Activated naive CD8-positive, alpha-beta T cell treated with anti-CD3 and anti-CD28 coated beads, Interleukin-2, amount 10 ng/mL, durations not matched to agents 7 days and 5 days (primary cell): Measurements from ENCODE around the gene MBD5. TPM values are rescaled to one million over a fixed set of nuclear protein-coding genes. Genes with fewer than 3 reads are reported as not detected.
"Not testable (repeated sequence)": the region's sequence is repeated elsewhere in the genome, so short reads cannot be mapped to it uniquely, and the experiment has no call there.

Source experiments
- ATAC-seq: fragments of 150-1000 bp; cut with Tn5 transposase; one replicate; pipeline ENCODE4 v1.10.0; 2021; ENCODE audit warnings: low read depth, moderate library complexity
- POLR2A ChIA-PET: fragments of 350-600 bp; sonication (Branson Sonifier 250); formaldehyde crosslinking; loops from one replicate; lab custom pipeline; 2021; ENCODE audit warnings: antibody characterized with exemption; lab: Charles Lee
- DNase-seq: peaks from one replicate; pipeline ENCODE4 v3.0.0; 2021
- H3K27ac Mint-ChIP-seq: one replicate; pipeline ENCODE4 v1.8.0; 2022; ENCODE audit warnings: mild to moderate bottlenecking, mixed read lengths
- H3K27me3 Mint-ChIP-seq: one replicate; pipeline ENCODE4 v1.8.0; 2022; ENCODE audit warnings: mild to moderate bottlenecking, moderate library complexity, mixed read lengths
- H3K36me3 Mint-ChIP-seq: one replicate; pipeline ENCODE4 v1.8.0; 2021; ENCODE audit warnings: mild to moderate bottlenecking, mixed read lengths
- H3K4me1 Mint-ChIP-seq: one replicate; pipeline ENCODE4 v1.8.0; 2021; ENCODE audit warnings: mixed read lengths
- H3K4me3 Mint-ChIP-seq: one replicate; pipeline ENCODE4 v1.8.0; 2022; ENCODE audit warnings: mild to moderate bottlenecking, moderate library complexity, mixed read lengths
- H3K9me3 Mint-ChIP-seq: one replicate; pipeline ENCODE4 v1.8.0; 2021; ENCODE audit warnings: mixed read lengths
- total RNA-seq, 2 experiments: library from RNA; stranded (reverse); gene quantifications; one replicate each; pipeline ENCODE4 v1.2.3, GENCODE V29; 2021

Gene MBD5
- 10 to 100 TPM; 49.8 to 51.4 TPM for total RNA-seq

- Mint-ChIP-seq H3K27ac (peak within 1 kb of the TSS; percentile 98), H3K4me1 (peaks cover 32% of the 10 kb centered on the region), H3K9me3 (no peaks in the 10 kb centered on the region), H3K36me3 (peaks cover 9% of the 10 kb centered on the region), H3K4me3 (peak within 1 kb of the TSS; percentile 99), H3K27me3 (no peaks in the 10 kb centered on the region)
- DNase-seq, result peak; percentile 65
- POLR2A ChIA-PET, result interaction anchor here (0.6 to 1.7 kb wide), 8 partner anchors 10 to 623 kb away, joined by 3 to 9 read pairs (median 4); no protein-coding TSS in a partner anchor
- peak; percentile 50 for ATAC-seq
Observed at GRCh38 chr2:148021059-148021861, at the start of gene MBD5. MBD5 (plus strand) TSS chr2:148021091.

DNA sequence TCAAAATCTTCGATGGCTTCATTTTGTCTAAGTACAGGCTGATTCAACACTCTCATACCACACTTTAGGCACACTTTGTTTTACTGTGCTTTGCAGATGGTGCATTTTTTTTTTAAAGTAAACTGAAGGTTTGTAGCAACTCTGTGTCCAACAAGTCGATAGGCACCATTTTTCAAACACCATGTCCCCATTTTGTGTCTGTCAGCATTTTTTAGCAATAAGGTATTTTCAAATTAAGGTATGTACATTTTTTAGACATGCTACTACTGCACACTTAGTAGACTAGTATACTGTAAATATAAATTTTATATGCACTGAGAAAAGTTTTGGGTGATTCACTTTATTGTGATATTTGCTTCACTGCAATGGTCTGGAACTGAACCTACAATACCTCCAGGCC is 44.8 kb upstream of the MBD5 start:
- peaks cover 30% of the 10 kb centered on the region for H3K36me3 Mint-ChIP-seq
- H3K27ac Mint-ChIP-seq, result no peak overlapping the region
- H3K27me3 Mint-ChIP-seq, result no peaks in the 10 kb centered on the region

GRCh38 chr2:147977679-147978078 is 43.2 kb upstream of the MBD5 start:
- ATAC-seq (no peak), DNase-seq (no peak)
- Mint-ChIP-seq H3K9me3 (peaks cover 9% of the 10 kb centered on the region), H3K4me1 (peaks cover 8% of the 10 kb centered on the region), H3K36me3 (peaks cover 25% of the 10 kb centered on the region), H3K27ac (no peak overlapping the region), H3K4me3 (no peak overlapping the region), H3K27me3 (no peaks in the 10 kb centered on the region)
- POLR2A ChIA-PET, result no interaction called here

More for the DNA sequence above, 44.8 kb upstream of the MBD5 start:
- peaks cover 9% of the 10 kb centered on the region for H3K9me3 Mint-ChIP-seq
- DNase-seq (no peak), ATAC-seq (no peak)
- peaks cover 6% of the 10 kb centered on the region for H3K4me1 Mint-ChIP-seq
- POLR2A ChIA-PET, result no interaction called here
- H3K4me3 Mint-ChIP-seq, result no peak overlapping the region

GRCh38 chr2:147980940-147981528 is 39.9 kb upstream of the MBD5 start:
- peaks cover 9% of the 10 kb centered on the region for H3K9me3 Mint-ChIP-seq
- peaks cover 23% of the 10 kb centered on the region for H3K36me3 Mint-ChIP-seq
- H3K4me3 Mint-ChIP-seq, result no peak overlapping the region
- H3K4me1 Mint-ChIP-seq, result peaks cover 10% of the 10 kb centered on the region
- ATAC-seq (no peak), DNase-seq (no peak)
- no peak overlapping the region for H3K27ac Mint-ChIP-seq
- POLR2A ChIA-PET, result no interaction called here
- H3K27me3 Mint-ChIP-seq, result no peaks in the 10 kb centered on the region

DNA sequence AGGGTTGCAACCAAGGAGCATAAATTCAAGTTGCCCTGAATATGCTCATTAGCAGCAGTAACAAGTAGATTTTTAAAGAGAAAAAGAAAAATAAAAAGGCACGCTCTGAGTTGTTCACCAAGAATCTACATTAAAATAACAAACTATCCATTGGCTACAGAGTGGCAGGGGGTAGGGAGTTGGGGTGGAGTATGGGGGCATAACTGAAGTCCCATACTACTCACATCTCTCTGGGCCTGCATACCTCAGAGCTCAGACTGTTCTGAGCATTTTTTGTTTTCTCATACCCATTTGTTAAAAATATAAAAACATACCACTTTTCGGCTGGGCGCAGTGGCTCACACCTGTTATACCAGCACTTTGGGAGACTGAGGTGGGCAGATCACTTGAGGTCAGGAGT is 31.8 kb upstream of the MBD5 start:
- ATAC-seq (no peak), DNase-seq (no peak)
- Mint-ChIP-seq H3K4me1 (peaks cover 9% of the 10 kb centered on the region), H3K27me3 (no peaks in the 10 kb centered on the region), H3K36me3 (peaks cover 5% of the 10 kb centered on the region), H3K27ac (no peak overlapping the region), H3K4me3 (no peak overlapping the region), H3K9me3 (no peaks in the 10 kb centered on the region)
- POLR2A ChIA-PET, result no interaction called here

DNA sequence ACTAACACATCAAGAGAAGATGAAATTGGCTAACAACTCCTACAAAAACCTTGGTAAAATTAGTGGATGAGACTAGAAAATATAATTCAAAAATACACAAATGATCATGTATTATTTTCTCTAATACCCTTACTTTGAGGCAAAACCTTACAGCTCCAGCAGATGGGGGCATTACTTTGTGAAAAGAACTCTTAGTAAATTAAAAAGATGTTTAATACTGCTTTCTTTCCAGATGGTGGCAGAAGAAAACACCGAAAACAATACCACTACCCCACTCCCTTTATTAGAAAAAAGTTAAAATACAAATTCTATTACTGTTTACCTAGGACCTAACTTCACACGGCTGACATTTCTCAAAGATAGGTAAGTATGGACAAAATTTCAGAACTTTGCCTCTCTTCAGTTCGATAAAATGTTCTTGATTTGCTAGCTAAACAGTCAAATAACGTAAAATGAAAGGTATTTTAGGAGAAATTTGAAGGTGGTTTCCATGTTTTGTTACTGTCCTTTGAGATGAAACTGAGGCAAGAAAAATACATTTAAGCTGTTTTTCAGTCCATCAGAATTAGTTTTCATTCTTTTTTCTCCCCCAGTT is 31.0 kb upstream of the MBD5 start:
- no peak overlapping the region for H3K27ac Mint-ChIP-seq
- POLR2A ChIA-PET, result interaction anchor here (1.3 kb wide), 1 partner anchor 520 kb away, joined by 3 read pairs; no protein-coding TSS in a partner anchor
- peaks cover 9% of the 10 kb centered on the region for H3K36me3 Mint-ChIP-seq
- H3K4me1 Mint-ChIP-seq, result peaks cover 9% of the 10 kb centered on the region
- H3K27me3 Mint-ChIP-seq, result no peaks in the 10 kb centered on the region
- no peaks in the 10 kb centered on the region for H3K9me3 Mint-ChIP-seq
- DNase-seq, result no peak
- ATAC-seq, result peak; percentile 54
- no peak overlapping the region for H3K4me3 Mint-ChIP-seq

DNA sequence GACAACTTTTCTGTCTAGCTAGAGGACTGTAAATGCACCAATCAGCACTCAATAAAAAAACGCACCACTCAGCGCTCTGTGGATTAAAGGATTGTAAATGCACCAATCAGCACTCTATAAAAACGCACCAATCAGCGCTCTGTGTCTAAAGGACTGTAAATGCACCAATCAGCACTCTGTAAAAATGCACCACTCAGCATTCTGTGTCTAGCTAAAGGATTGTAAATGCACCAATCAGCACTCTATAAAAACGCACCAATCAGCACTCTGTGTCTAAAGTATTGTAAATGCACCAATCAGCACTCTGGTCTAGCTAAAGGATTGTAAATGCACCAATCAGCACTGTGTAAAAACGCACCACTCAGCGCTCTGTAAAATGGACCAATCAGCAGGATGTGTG is 25.9 kb upstream of the MBD5 start:
- POLR2A ChIA-PET, ATAC-seq, DNase-seq, H3K4me3 Mint-ChIP-seq, H3K4me1 Mint-ChIP-seq, H3K27me3 Mint-ChIP-seq, H3K9me3 Mint-ChIP-seq, H3K27ac Mint-ChIP-seq: not testable (repeated sequence)
- peaks cover 23% of the 10 kb centered on the region for H3K36me3 Mint-ChIP-seq

DNA sequence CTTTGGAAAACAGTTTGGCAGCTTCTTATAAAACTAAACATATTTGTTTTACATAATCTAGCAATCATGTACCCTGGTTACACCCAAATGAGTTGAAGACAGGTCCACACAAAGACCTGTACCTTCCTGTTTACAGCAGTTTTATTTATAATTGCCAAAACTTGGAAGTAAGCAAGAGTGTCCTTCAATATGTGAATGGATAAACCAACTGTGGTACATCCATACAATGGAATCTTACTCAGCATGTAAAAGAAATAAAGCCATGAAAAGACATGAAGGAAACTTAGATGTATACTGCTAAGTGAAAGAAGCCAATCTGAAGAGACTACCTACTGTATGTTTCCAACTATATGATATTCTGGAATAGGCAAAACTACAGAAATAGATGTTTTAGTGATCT is 24.1 kb upstream of the MBD5 start:
- POLR2A ChIA-PET, result no interaction called here
- H3K4me3 Mint-ChIP-seq, result no peak overlapping the region

GRCh38 chr2:147998203-147998602 is 22.7 kb upstream of the MBD5 start:
- Mint-ChIP-seq H3K4me3 (no peak overlapping the region), H3K36me3 (peaks cover 48% of the 10 kb centered on the region), H3K4me1 (peaks cover 3% of the 10 kb centered on the region), H3K9me3 (peaks cover 20% of the 10 kb centered on the region), H3K27me3 (no peaks in the 10 kb centered on the region), H3K27ac (no peak overlapping the region)
- no peak for ATAC-seq
- POLR2A ChIA-PET, result no interaction called here
- DNase-seq, result no peak

More for the DNA sequence above, 24.1 kb upstream of the MBD5 start:
- H3K27me3 Mint-ChIP-seq, result no peaks in the 10 kb centered on the region
- ATAC-seq (no peak), DNase-seq (no peak)
- peaks cover 36% of the 10 kb centered on the region for H3K36me3 Mint-ChIP-seq
- H3K4me1 Mint-ChIP-seq, result peaks cover 8% of the 10 kb centered on the region
- no peak overlapping the region for H3K27ac Mint-ChIP-seq
- H3K9me3 Mint-ChIP-seq, result peaks cover 12% of the 10 kb centered on the region

- H3K27me3 Mint-ChIP-seq, result no peaks in the 10 kb centered on the region
- ATAC-seq, result no peak
- peaks cover 3% of the 10 kb centered on the region for H3K4me1 Mint-ChIP-seq
- no peak for DNase-seq
- POLR2A ChIA-PET, result no interaction called here
- no peak overlapping the region for H3K27ac Mint-ChIP-seq
- no peak overlapping the region for H3K4me3 Mint-ChIP-seq
- peaks cover 54% of the 10 kb centered on the region for H3K36me3 Mint-ChIP-seq
- H3K9me3 Mint-ChIP-seq, result peaks cover 24% of the 10 kb centered on the region
Observed at GRCh38 chr2:147999126-147999525, 21.8 kb upstream of the MBD5 start.

GRCh38 chr2:148000095-148000494 is 20.8 kb upstream of the MBD5 start:
- no peak overlapping the region for H3K27ac Mint-ChIP-seq
- ATAC-seq (no peak), DNase-seq (no peak)

GRCh38 chr2:148002420-148002819 is 18.5 kb upstream of the MBD5 start:
- POLR2A ChIA-PET, ATAC-seq, H3K4me3 Mint-ChIP-seq, H3K27ac Mint-ChIP-seq, H3K4me1 Mint-ChIP-seq, DNase-seq, H3K27me3 Mint-ChIP-seq: not testable (repeated sequence)
- peaks cover 48% of the 10 kb centered on the region for H3K36me3 Mint-ChIP-seq
- H3K9me3 Mint-ChIP-seq, result peaks cover 16% of the 10 kb centered on the region

More at GRCh38 chr2:148000095-148000494, 20.8 kb upstream of the MBD5 start:
- Mint-ChIP-seq H3K9me3 (peaks cover 24% of the 10 kb centered on the region), H3K4me3 (no peak overlapping the region), H3K27me3 (no peaks in the 10 kb centered on the region), H3K4me1 (peaks cover 4% of the 10 kb centered on the region), H3K36me3 (peaks cover 53% of the 10 kb centered on the region)
- POLR2A ChIA-PET, result no interaction called here

- Mint-ChIP-seq H3K36me3 (peaks cover 46% of the 10 kb centered on the region), H3K4me1 (peaks cover 1% of the 10 kb centered on the region), H3K9me3 (peaks cover 24% of the 10 kb centered on the region), H3K4me3 (no peak overlapping the region), H3K27ac (no peak overlapping the region), H3K27me3 (no peaks in the 10 kb centered on the region)
- POLR2A ChIA-PET, result no interaction called here
- ATAC-seq (no peak), DNase-seq (no peak)
Observed at GRCh38 chr2:148006249-148007007, 14.5 kb upstream of the MBD5 start.
